Measurements from ENCODE around the gene DSPP. TPM values are rescaled to one million over a fixed set of nuclear protein-coding genes. Genes with fewer than 3 reads are reported as not detected.
A peak's percentile ranks its signal among the peaks of the same experiment; 100 is the strongest.

Gene DSPP
- total RNA-seq, 4 donors from 2014 or later, result not detected

GRCh38 chr4:87592124-87592523 lies 16.2 kb upstream of the DSPP start:
- TF ChIP-seq POLR2AphosphoS5 (IDR thresholded peaks at IDR 0.05), result no peak
- TF ChIP-seq, protein P1, sequence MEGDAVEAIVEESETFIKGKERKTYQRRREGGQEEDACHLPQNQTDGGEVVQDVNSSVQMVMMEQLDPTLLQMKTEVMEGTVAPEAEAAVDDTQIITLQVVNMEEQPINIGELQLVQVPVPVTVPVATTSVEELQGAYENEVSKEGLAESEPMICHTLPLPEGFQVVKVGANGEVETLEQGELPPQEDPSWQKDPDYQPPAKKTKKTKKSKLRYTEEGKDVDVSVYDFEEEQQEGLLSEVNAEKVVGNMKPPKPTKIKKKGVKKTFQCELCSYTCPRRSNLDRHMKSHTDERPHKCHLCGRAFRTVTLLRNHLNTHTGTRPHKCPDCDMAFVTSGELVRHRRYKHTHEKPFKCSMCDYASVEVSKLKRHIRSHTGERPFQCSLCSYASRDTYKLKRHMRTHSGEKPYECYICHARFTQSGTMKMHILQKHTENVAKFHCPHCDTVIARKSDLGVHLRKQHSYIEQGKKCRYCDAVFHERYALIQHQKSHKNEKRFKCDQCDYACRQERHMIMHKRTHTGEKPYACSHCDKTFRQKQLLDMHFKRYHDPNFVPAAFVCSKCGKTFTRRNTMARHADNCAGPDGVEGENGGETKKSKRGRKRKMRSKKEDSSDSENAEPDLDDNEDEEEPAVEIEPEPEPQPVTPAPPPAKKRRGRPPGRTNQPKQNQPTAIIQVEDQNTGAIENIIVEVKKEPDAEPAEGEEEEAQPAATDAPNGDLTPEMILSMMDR (IDR thresholded peaks at IDR 0.05), result no peak
- no peak for DNase-seq (ENCODE audit: extremely low spot score)
- H3K36me3 ChIP-seq, result no peaks in the 10 kb centered on the region
- 85% methylated on average over 2 of the region's 2 CpGs for WGBS
- no peaks in the 10 kb centered on the region for H3K9me3 ChIP-seq
- H3K4me3 ChIP-seq, result no peak overlapping the region
- H3K27me3 ChIP-seq, result no peaks in the 10 kb centered on the region
- peaks cover 0 to 10% (median 5%) of the 10 kb centered on the region in 4 donors for H3K4me1 ChIP-seq
- intact Hi-C loops (cut with DNase I), result no loop called here
- no peak overlapping the region for H3K27ac ChIP-seq (replicated peaks in 1 of 4)

GRCh38 chr4:87601361-87601760 lies 7.0 kb upstream of the DSPP start:
- intact Hi-C loops (cut with DNase I), result no loop called here
- no peaks in the 10 kb centered on the region for H3K36me3 ChIP-seq
- no peak overlapping the region for H3K4me3 ChIP-seq
- H3K9me3 ChIP-seq, result no peaks in the 10 kb centered on the region
- TF ChIP-seq POLR2AphosphoS5 (IDR thresholded peaks at IDR 0.05) (no peak), POLR2A (IDR thresholded peaks at IDR 0.05; ENCODE audit: low read depth) (no peak), EP300 (IDR thresholded peaks at IDR 0.05) (no peak)
- TF ChIP-seq, protein P1 (IDR thresholded peaks at IDR 0.05), result no peak
- H3K27me3 ChIP-seq, result no peaks in the 10 kb centered on the region
- no peaks in the 10 kb centered on the region for H3K4me1 ChIP-seq
- no peak for DNase-seq (ENCODE audit: extremely low spot score)
- H3K27ac ChIP-seq (replicated peaks in 1 of 4), result no peak overlapping the region

- Histone ChIP-seq H3K4me3 (no peak overlapping the region), H3K4me1 (no peaks in the 10 kb centered on the region), H3K27me3 (no peaks in the 10 kb centered on the region), H3K36me3 (no peaks in the 10 kb centered on the region), H3K27ac (replicated peaks in 1 of 4) (no peak overlapping the region), H3K9me3 (no peaks in the 10 kb centered on the region)
- DNase-seq (ENCODE audit: extremely low spot score), result no peak
- TF ChIP-seq EP300 (IDR thresholded peaks at IDR 0.05), result no peak
- TF ChIP-seq POLR2A (IDR thresholded peaks at IDR 0.05; ENCODE audit: low read depth), result no peak
- TF ChIP-seq, protein P1 (IDR thresholded peaks at IDR 0.05), result no peak
- TF ChIP-seq POLR2AphosphoS5 (IDR thresholded peaks at IDR 0.05), result no peak
- intact Hi-C loops (cut with DNase I), result no loop called here
- WGBS, result 93% methylated on average over 4 of the region's 4 CpGs
These were observed 6.1 kb downstream of the DSPP start for GRCh38 chr4:87614292-87614890.

DNA sequence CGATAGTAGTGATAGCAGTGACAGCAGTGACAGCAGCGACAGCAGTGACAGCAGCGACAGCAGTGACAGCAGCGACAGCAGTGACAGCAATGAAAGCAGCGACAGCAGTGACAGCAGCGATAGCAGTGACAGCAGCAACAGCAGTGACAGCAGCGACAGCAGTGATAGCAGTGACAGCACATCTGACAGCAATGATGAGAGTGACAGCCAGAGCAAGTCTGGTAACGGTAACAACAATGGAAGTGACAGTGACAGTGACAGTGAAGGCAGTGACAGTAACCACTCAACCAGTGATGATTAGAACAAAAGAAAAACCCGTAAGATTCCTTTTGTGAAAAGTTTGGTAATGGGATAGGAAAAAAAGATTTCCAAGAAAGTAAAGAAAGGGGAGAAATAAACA lies 7.9 kb downstream of the DSPP start:
- peaks cover 0 to 12% (median 2%) of the 10 kb centered on the region in 4 donors for H3K4me1 ChIP-seq
- H3K9me3 ChIP-seq, result no peaks in the 10 kb centered on the region
- 65% methylated on average over 9 of the region's 9 CpGs for WGBS
- no peak for DNase-seq (ENCODE audit: extremely low spot score)
- H3K4me3 ChIP-seq, result no peak overlapping the region
- intact Hi-C loops (cut with DNase I), result no loop called here
- TF ChIP-seq POLR2AphosphoS5 (IDR thresholded peaks at IDR 0.05) (no peak), POLR2A (IDR thresholded peaks at IDR 0.05; ENCODE audit: low read depth) (no peak), EP300 (IDR thresholded peaks at IDR 0.05) (no peak)
- TF ChIP-seq, protein P1 (IDR thresholded peaks at IDR 0.05), result no peak
- H3K27ac ChIP-seq (replicated peaks in 1 of 4), result no peak overlapping the region
- no peaks in the 10 kb centered on the region for H3K27me3 ChIP-seq
- no peaks in the 10 kb centered on the region for H3K36me3 ChIP-seq

DNA sequence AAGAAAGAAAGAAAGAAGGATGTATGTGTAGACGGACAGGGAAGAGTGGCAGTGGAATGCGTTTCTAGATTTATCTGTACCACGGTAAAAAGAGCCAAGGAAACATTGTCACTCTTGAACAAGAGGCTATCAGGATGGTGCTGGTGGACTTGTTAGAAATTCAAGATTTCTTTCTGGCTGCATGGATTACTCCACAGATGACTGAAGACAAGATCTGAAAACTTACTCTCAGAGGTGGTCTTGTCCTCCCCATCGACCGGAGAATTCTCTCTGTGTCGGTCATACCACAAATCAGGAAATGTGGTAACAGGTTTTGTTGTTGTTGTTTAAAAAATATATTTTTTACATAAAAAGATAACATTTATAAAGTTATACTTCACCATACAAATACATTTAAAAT lies 11.8 kb downstream of the DSPP start:
- H3K9me3 ChIP-seq, result no peaks in the 10 kb centered on the region
- no peaks in the 10 kb centered on the region for H3K36me3 ChIP-seq
- TF ChIP-seq, protein P1 (IDR thresholded peaks at IDR 0.05), result no peak
- TF ChIP-seq EP300 (IDR thresholded peaks at IDR 0.05) (no peak), POLR2A (IDR thresholded peaks at IDR 0.05; ENCODE audit: low read depth) (no peak), POLR2AphosphoS5 (IDR thresholded peaks at IDR 0.05) (no peak)
- H3K27me3 ChIP-seq, result no peaks in the 10 kb centered on the region
- peak overlapping the region in 2 of 4 donors; percentile 9 to 20 for H3K4me3 ChIP-seq
- intact Hi-C loops (cut with DNase I), result no loop called here
- H3K4me1 ChIP-seq, result peaks cover 0 to 20% (median 3%) of the 10 kb centered on the region in 4 donors
- WGBS, result 77% methylated on average over 6 of the region's 6 CpGs
- H3K27ac ChIP-seq (replicated peaks in 1 of 4), result peak overlapping the region; percentile 58 to 72 (median 66)
- no peak for DNase-seq (ENCODE audit: extremely low spot score)
